PC-3 (cell line): ENCODE measurements around the gene FIP1L1. TPM values are rescaled to one million over a fixed set of nuclear protein-coding genes. Genes with fewer than 3 reads are reported as not detected.

Source experiments
- ATAC-seq: fragments of 200-7000 bp; cut with Tn5 transposase; 2 replicates; pipeline ENCODE4 v1.9.1; 2020; ENCODE audit warnings: mild to moderate bottlenecking, moderate library complexity
- BruUV-seq: library from RNA; stranded (reverse); fragments of 400-500 nt; replicated peaks from 2 replicates; lab custom pipeline; 2021; lab: Mats Ljungman, UMichigan
- CTCF ChIA-PET: fragments of 300-600 bp; sonication (Branson Sonifier 250); formaldehyde crosslinking; loops from one replicate; lab custom pipeline; 2022; ENCODE audit warnings: antibody characterized with exemption; lab: Charles Lee
- POLR2A ChIA-PET: fragments of 300-600 bp; sonication (Branson Sonifier 250); formaldehyde crosslinking; loops from one replicate; lab custom pipeline; 2022; ENCODE audit warnings: antibody characterized with exemption; ENCODE audit not compliant: unreplicated experiment; lab: Charles Lee
- DNase-seq: peaks from one replicate; pipeline ENCODE4 v3.0.0-alpha.2; 2015
- H2AFZ ChIP-seq: fragments of 300-600 bp; sonication (generic); 2 replicates; pipeline ENCODE4 v1.6.0; 2016; ENCODE audit warnings: antibody characterized with exemption, low read length
- H3F3A ChIP-seq: fragments of 300-600 bp; sonication (generic); one replicate; pipeline ENCODE4 v1.6.0; 2017; ENCODE audit warnings: antibody characterized with exemption, low read length, control low read depth, mild to moderate bottlenecking; ENCODE audit not compliant: unreplicated experiment
- H3K27ac ChIP-seq: fragments of 300-600 bp; sonication (generic); 2 replicates; pipeline ENCODE4 v1.5.1; 2016; ENCODE audit warnings: mild to moderate bottlenecking, low read length
- H3K27me3 ChIP-seq: fragments of 300-600 bp; sonication (generic); 2 replicates; pipeline ENCODE4 v1.6.1; 2016; ENCODE audit warnings: low read length, mixed read lengths
- H3K36me3 ChIP-seq: fragments of 300-600 bp; sonication (generic); 2 replicates; pipeline ENCODE4 v1.6.1; 2016; ENCODE audit warnings: low read depth, mixed run types, low read length, mixed read lengths
- H3K4me1 ChIP-seq: fragments of 300-600 bp; sonication (generic); 2 replicates; pipeline ENCODE4 v1.5.1; 2016; ENCODE audit warnings: low read length; ENCODE audit not compliant: insufficient read depth
- H3K4me2 ChIP-seq: fragments of 300-600 bp; sonication (generic); 2 replicates; pipeline ENCODE4 v1.6.0; 2016; ENCODE audit warnings: low read length
- H3K4me3 ChIP-seq: fragments of 300-600 bp; sonication (generic); 2 replicates; pipeline ENCODE4 v1.5.1; 2016; ENCODE audit warnings: mild to moderate bottlenecking, low read length, mixed read lengths
- H3K79me2 ChIP-seq: fragments of 300-600 bp; sonication (generic); 2 replicates; pipeline ENCODE4 v1.6.1; 2017; ENCODE audit warnings: low read length, mixed read lengths
- H3K9ac ChIP-seq: fragments of 300-600 bp; sonication (generic); 2 replicates; pipeline ENCODE4 v1.6.0; 2016; ENCODE audit warnings: mild to moderate bottlenecking, low read length
- H3K9me2 ChIP-seq: fragments of 300-600 bp; sonication (generic); replicated peaks from 2 replicates; pipeline ENCODE4 v1.6.1; 2016; ENCODE audit warnings: mixed run types, low read length, mixed read lengths
- H3K9me3 ChIP-seq: fragments of 300-600 bp; sonication (generic); 2 replicates; pipeline ENCODE4 v1.6.1; 2016; ENCODE audit warnings: low read length, mixed read lengths
- H4K20me1 ChIP-seq: fragments of 300-600 bp; sonication (generic); 2 replicates; pipeline ENCODE4 v1.6.1; 2016; ENCODE audit warnings: low read length, mixed read lengths
- CTCF ChIP-seq: fragments of 300-600 bp; sonication (generic); conservative IDR thresholded peaks from 2 replicates; pipeline ENCODE4 v1.5.1; 2017; ENCODE audit warnings: antibody characterized with exemption, low read depth, mild to moderate bottlenecking, low read length
- EZH2 ChIP-seq: fragments of 300-600 bp; sonication (generic); IDR thresholded peaks from one replicate; pipeline ENCODE4 v1.6.1; 2017; ENCODE audit warnings: antibody characterized with exemption, mild to moderate bottlenecking, low read length; ENCODE audit not compliant: unreplicated experiment
- EZH2phosphoT487 ChIP-seq: fragments of 300-600 bp; sonication (generic); IDR thresholded peaks from 2 replicates; pipeline ENCODE4 v1.6.1; 2018; ENCODE audit warnings: mild to moderate bottlenecking, antibody characterized with exemption, low read length, borderline replicate concordance
- intact Hi-C: fragments of 100-400 bp; cut with micrococcal nuclease; formaldehyde crosslinking; loops from 2 replicates; pipeline ENCODE4 v1.9.0; 2023
- total RNA-seq: library from RNA; depleted of rRNA; stranded (reverse); fragments of >200 nt; gene quantifications from 2 replicates; pipeline ENCODE4 v1.2.3, GENCODE V29; 2014

The FIP1L1 gene
- total RNA-seq, 1 experiment from 2014 or later = 76.1 TPM

- Histone ChIP-seq H3K9ac (no peak overlapping the region), H3K4me3 (no peak overlapping the region), H3K4me1 (peaks cover 9% of the 10 kb centered on the region), H3K9me3 (no peaks in the 10 kb centered on the region), H3K27ac (no peak overlapping the region), H3K36me3 (no peaks in the 10 kb centered on the region), H3K79me2 (no peaks in the 10 kb centered on the region), H3K27me3 (no peaks in the 10 kb centered on the region), H2AFZ (no peak overlapping the region), H3K9me2 (no peaks in the 10 kb centered on the region), H3K4me2 (no peak overlapping the region), H4K20me1 (no peaks in the 10 kb centered on the region), H3F3A (no peaks in the 10 kb centered on the region)
- intact Hi-C loops = loop anchor here (5.0 kb wide), 4 partner anchors 66 to 741 kb away; no protein-coding TSS in a partner anchor
- POLR2A ChIA-PET = no interaction called here
- DNase-seq (peak; percentile 87), ATAC-seq (peak; percentile 64)
- TF ChIP-seq EZH2phosphoT487 = no peak
- no peak for TF ChIP-seq EZH2
- peak; percentile 91 for TF ChIP-seq CTCF
- CTCF ChIA-PET = interaction anchor here (0.7 to 0.8 kb wide), 2 partner anchors 12 to 55 kb away, joined by 3 to 5 read pairs; no protein-coding TSS in a partner anchor
- no TSS peak for BruUV-seq
Measured at GRCh38 chr4:53490965-53491622, 113.7 kb downstream of the FIP1L1 start.

GRCh38 chr4:53494851-53495250 is 117.4 kb downstream of the FIP1L1 start:
- ChIA-PET POLR2A (no interaction called here), CTCF (no interaction called here)
- BruUV-seq = no TSS peak
- H3K9ac ChIP-seq = no peak overlapping the region
- H3K4me1 ChIP-seq = peaks cover 10% of the 10 kb centered on the region; the same call in 1 of the 2 replicates
- no peaks in the 10 kb centered on the region for H3K9me3 ChIP-seq
- H3K27ac ChIP-seq = no peak overlapping the region
- H3K79me2 ChIP-seq = no peaks in the 10 kb centered on the region
- no peak for ATAC-seq
- no peak for TF ChIP-seq EZH2phosphoT487
- TF ChIP-seq CTCF = no peak
- TF ChIP-seq EZH2 = no peak
- no peak overlapping the region for H2AFZ ChIP-seq
- no peaks in the 10 kb centered on the region for H3K36me3 ChIP-seq
- H4K20me1 ChIP-seq = no peaks in the 10 kb centered on the region
- H3K4me2 ChIP-seq = no peak overlapping the region
- DNase-seq = peak; percentile 30
- no peak overlapping the region for H3K4me3 ChIP-seq
- intact Hi-C loops = loop anchor here (5.0 kb wide), 4 partner anchors 62 to 737 kb away; no protein-coding TSS in a partner anchor
- H3F3A ChIP-seq = no peaks in the 10 kb centered on the region
- H3K9me2 ChIP-seq = no peaks in the 10 kb centered on the region
- H3K27me3 ChIP-seq = no peaks in the 10 kb centered on the region
